HG03469 (cell line): ENCODE data around the gene TBC1D22B.

ENCODE experiments used
- ATAC-seq: cut with Tn5 transposase; IDR thresholded peaks from one replicate; pipeline ENCODE4 v1.9.1; 2021; ENCODE audit warnings: mild to moderate bottlenecking, moderate library complexity, moderate number of reproducible peaks; ENCODE audit not compliant: unreplicated experiment

Gene TBC1D22B

GRCh38 chr6:37351027-37351426 is 93.5 kb downstream of the TBC1D22B start:
- no peak for ATAC-seq

- no peak for ATAC-seq
Observed at GRCh38 chr6:37352384-37352783, 94.8 kb downstream of the TBC1D22B start.

GRCh38 chr6:37353761-37354525 is 96.4 kb downstream of the TBC1D22B start, which contains the start of gene RNF8:
Gene RNF8 (plus strand): TSS chr6:37353983. CDS start chr6:37354165, 182 bp downstream.
- peak; percentile 80 for ATAC-seq

- ATAC-seq = no peak
Observed at GRCh38 chr6:37354526-37355384, 97.2 kb downstream of the TBC1D22B start.

GRCh38 chr6:37357288-37357687 is 99.7 kb downstream of the TBC1D22B start:
- no peak for ATAC-seq

- ATAC-seq = no peak
Observed at GRCh38 chr6:37357860-37358259, 100.3 kb downstream of the TBC1D22B start.

- ATAC-seq = no peak
Observed at GRCh38 chr6:37359039-37359438, 101.5 kb downstream of the TBC1D22B start.

- ATAC-seq = no peak
Observed at GRCh38 chr6:37362101-37362828, 104.7 kb downstream of the TBC1D22B start.

GRCh38 chr6:37365791-37366190 is 108.2 kb downstream of the TBC1D22B start:
- no peak for ATAC-seq

GRCh38 chr6:37366910-37367309 is 109.3 kb downstream of the TBC1D22B start:
- ATAC-seq = no peak

- no peak for ATAC-seq
Observed at GRCh38 chr6:37368961-37369320, 111.4 kb downstream of the TBC1D22B start.

- ATAC-seq = no peak
Observed at GRCh38 chr6:37369321-37370201, 112.0 kb downstream of the TBC1D22B start.

- no peak for ATAC-seq
Observed at GRCh38 chr6:37371154-37372083, 113.8 kb downstream of the TBC1D22B start.

GRCh38 chr6:37372116-37372515 is 114.5 kb downstream of the TBC1D22B start:
- ATAC-seq = no peak

GRCh38 chr6:37373822-37374471 is 116.4 kb downstream of the TBC1D22B start:
- ATAC-seq = no peak

GRCh38 chr6:37375376-37375775 is 117.8 kb downstream of the TBC1D22B start:
- no peak for ATAC-seq

GRCh38 chr6:37376078-37376743 is 118.6 kb downstream of the TBC1D22B start:
- ATAC-seq = no peak

GRCh38 chr6:37381579-37381978 is 124.0 kb downstream of the TBC1D22B start:
- no peak for ATAC-seq
